Ascending aorta (tissue), 2 donors: ENCODE data around the gene BRWD1. TPM values are rescaled to one million over a fixed set of nuclear protein-coding genes. Genes with fewer than 3 reads are reported as not detected.
A peak's percentile ranks its signal among the peaks of the same experiment; 100 is the strongest.

ENCODE experiments used
- DNase-seq, 2 donors: peaks; one replicate each; pipeline ENCODE4 v3.0.0-alpha.2; 2019; ENCODE audit warnings: low spot score in 2 of 2
- H3K27ac ChIP-seq, 2 donors: fragments of 200-600 bp; sonication (generic); one replicate each; pipeline ENCODE4 v1.5.1; 2016 to 2017; ENCODE audit warnings: mild to moderate bottlenecking in 1 of 2
- H3K27me3 ChIP-seq: fragments of 200-600 bp; sonication (generic); one replicate; pipeline ENCODE4 v1.5.1; 2017
- H3K36me3 ChIP-seq, 2 donors: fragments of 200-600 bp; sonication (generic); one replicate each; pipeline ENCODE4 v1.5.1; 2016
- H3K4me1 ChIP-seq, 2 donors: fragments of 200-600 bp; sonication (generic); one replicate each; pipeline ENCODE4 v1.5.1; 2016 to 2017; ENCODE audit warnings: mild to moderate bottlenecking in 1 of 2
- H3K4me3 ChIP-seq, 2 donors: fragments of 200-600 bp; sonication (generic); one replicate each; pipeline ENCODE4 v1.5.1; 2016 to 2017; ENCODE audit warnings: mild to moderate bottlenecking in 1 of 2
- H3K9me3 ChIP-seq, 2 donors: fragments of 200-600 bp; sonication (generic); one replicate each; pipeline ENCODE4 v1.5.1; 2016
- CTCF ChIP-seq, 3 experiments: fragments of 200-600 bp in 2 of 3; fragments of 450-650 bp in 1 of 3; sonication (generic) in 2 of 3; IDR thresholded peaks; one replicate each; pipeline ENCODE4 v1.5.1; 2016 to 2019; ENCODE audit warnings: antibody characterized with exemption in 3 of 3, mild to moderate bottlenecking in 1 of 3, moderate library complexity in 1 of 3
- intact Hi-C: fragments of 100-400 bp; cut with DNase I; formaldehyde crosslinking; loops from one replicate; pipeline ENCODE4 v1.15.1; 2023
- total RNA-seq: library from RNA; depleted of rRNA; stranded (reverse); fragments of >200 nt; gene quantifications from one replicate; pipeline ENCODE4 v1.1.0, GENCODE V29; 2016

The BRWD1 gene
- total RNA-seq, 1 donor from 2014 or later, result 15.4 TPM

GRCh38 chr21:39314143-39315027 is 953 bp upstream of the BRWD1 start:
- Histone ChIP-seq H3K27me3 (no peaks in the 10 kb centered on the region), H3K27ac (peak overlapping the region; percentile 91 to 99), H3K4me1 (peaks cover 0 to 14% of the 10 kb centered on the region in 2 donors), H3K36me3 (peaks cover 5 to 11% of the 10 kb centered on the region in 2 donors), H3K9me3 (no peaks in the 10 kb centered on the region), H3K4me3 (peak overlapping the region; percentile 98 to 100)
- TF ChIP-seq CTCF (IDR thresholded peaks at IDR 0.05), result peak in 2 of 3 experiments; percentile 2 to 6
- DNase-seq, result peak in 1 of 2 donors; percentile 68
- intact Hi-C loops, result loop anchor here (1.0 kb wide), 1 partner anchor 74 kb away; no protein-coding TSS in a partner anchor

- Histone ChIP-seq H3K36me3 (peaks cover 5 to 14% of the 10 kb centered on the region in 2 donors), H3K9me3 (no peaks in the 10 kb centered on the region), H3K27me3 (no peaks in the 10 kb centered on the region), H3K4me3 (peak overlapping the region; percentile 98 to 100), H3K4me1 (peaks cover 0 to 16% of the 10 kb centered on the region in 2 donors), H3K27ac (peak overlapping the region; percentile 91 to 99)
- peak in 1 of 2 donors; percentile 66 for DNase-seq
- no peak for TF ChIP-seq CTCF (IDR thresholded peaks at IDR 0.05)
- intact Hi-C loops, result loop anchor here (1.0 to 2.0 kb wide), 2 partner anchors 35 to 132 kb away; partner anchors contain the start of gene LCA5L
These were observed 326 bp downstream of the BRWD1 start for GRCh38 chr21:39313042-39313570.

- H3K27ac ChIP-seq, result peak overlapping the region; percentile 91 to 99
- peak overlapping the region; percentile 98 to 100 for H3K4me3 ChIP-seq
- peak; percentile 60 to 95 for DNase-seq
- peaks cover 5 to 14% of the 10 kb centered on the region in 2 donors for H3K36me3 ChIP-seq
- intact Hi-C loops, result loop anchor here (1.0 to 2.0 kb wide), 2 partner anchors 36 to 132 kb away; partner anchors contain the start of gene LCA5L
- H3K4me1 ChIP-seq, result peaks cover 0 to 16% of the 10 kb centered on the region in 2 donors
- no peaks in the 10 kb centered on the region for H3K27me3 ChIP-seq
- TF ChIP-seq CTCF (IDR thresholded peaks at IDR 0.05), result no peak
- no peaks in the 10 kb centered on the region for H3K9me3 ChIP-seq
These were observed 1.1 kb downstream of the BRWD1 start for GRCh38 chr21:39312112-39313041.

- TF ChIP-seq CTCF (IDR thresholded peaks at IDR 0.05), result no peak
- H3K4me1 ChIP-seq, result peaks cover 0 to 16% of the 10 kb centered on the region in 2 donors
- H3K36me3 ChIP-seq, result peaks cover 5 to 14% of the 10 kb centered on the region in 2 donors
- no peak overlapping the region for H3K4me3 ChIP-seq
- no peak for DNase-seq
- intact Hi-C loops, result no loop called here
- H3K27me3 ChIP-seq, result no peaks in the 10 kb centered on the region
- no peaks in the 10 kb centered on the region for H3K9me3 ChIP-seq
- no peak overlapping the region for H3K27ac ChIP-seq
These were observed 2.3 kb downstream of the BRWD1 start for GRCh38 chr21:39311164-39311563.

GRCh38 chr21:39307466-39307865 is 6.0 kb downstream of the BRWD1 start:
- intact Hi-C loops, result no loop called here
- no peak for DNase-seq
- H3K9me3 ChIP-seq, result no peaks in the 10 kb centered on the region
- no peaks in the 10 kb centered on the region for H3K27me3 ChIP-seq
- H3K4me1 ChIP-seq, result peaks cover 0 to 14% of the 10 kb centered on the region in 2 donors
- H3K27ac ChIP-seq, result no peak overlapping the region
- peaks cover 22 to 26% of the 10 kb centered on the region in 2 donors for H3K36me3 ChIP-seq
- TF ChIP-seq CTCF (IDR thresholded peaks at IDR 0.05), result no peak
- no peak overlapping the region for H3K4me3 ChIP-seq
